ENCODE measurements around the gene PLEKHO1.

GRCh38 chr1:150168960-150169601 is 19.4 kb downstream of the PLEKHO1 start:
- no peak for TF ChIP-seq EZH2 (IDR thresholded peaks at IDR 0.05; ENCODE audit: insufficient read depth, poor library complexity, severe bottlenecking)
- TF ChIP-seq EZH2phosphoT487 (IDR thresholded peaks at IDR 0.05; ENCODE audit: insufficient read depth, low read depth): no peak

Data from GM23248 (cell line).